ENCODE results near the gene MYCN.

MYCN gene

DNA sequence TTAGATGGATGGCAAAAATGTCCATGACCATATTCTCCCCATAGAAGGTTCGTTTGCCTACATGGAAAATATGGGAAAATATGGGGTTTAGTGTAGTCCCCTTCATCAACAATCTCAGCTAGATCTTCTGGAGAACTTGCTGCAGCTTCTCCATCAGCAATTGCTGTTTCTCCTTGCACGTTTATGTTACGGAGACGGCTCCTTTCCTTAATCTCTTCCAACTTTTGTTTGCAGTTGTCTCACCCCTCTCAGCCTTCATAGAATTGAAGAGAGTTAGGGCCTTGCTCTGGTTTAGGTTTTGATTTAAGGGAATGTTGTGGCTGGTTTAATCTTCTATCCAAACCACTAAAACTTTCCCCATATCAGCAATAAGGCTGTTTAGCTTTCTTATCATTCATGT is 28.9 kb downstream of the MYCN start:
- H3K4me1 ChIP-seq: no peaks in the 10 kb centered on the region
- no peaks in the 10 kb centered on the region for H3K27me3 ChIP-seq (ENCODE audit: control insufficient read depth, insufficient read depth, low read length)
- H3K36me3 ChIP-seq (ENCODE audit: control insufficient read depth, insufficient read depth, low read length): no peaks in the 10 kb centered on the region
- no peaks in the 10 kb centered on the region for H3K79me2 ChIP-seq
- TF ChIP-seq, protein P1, sequence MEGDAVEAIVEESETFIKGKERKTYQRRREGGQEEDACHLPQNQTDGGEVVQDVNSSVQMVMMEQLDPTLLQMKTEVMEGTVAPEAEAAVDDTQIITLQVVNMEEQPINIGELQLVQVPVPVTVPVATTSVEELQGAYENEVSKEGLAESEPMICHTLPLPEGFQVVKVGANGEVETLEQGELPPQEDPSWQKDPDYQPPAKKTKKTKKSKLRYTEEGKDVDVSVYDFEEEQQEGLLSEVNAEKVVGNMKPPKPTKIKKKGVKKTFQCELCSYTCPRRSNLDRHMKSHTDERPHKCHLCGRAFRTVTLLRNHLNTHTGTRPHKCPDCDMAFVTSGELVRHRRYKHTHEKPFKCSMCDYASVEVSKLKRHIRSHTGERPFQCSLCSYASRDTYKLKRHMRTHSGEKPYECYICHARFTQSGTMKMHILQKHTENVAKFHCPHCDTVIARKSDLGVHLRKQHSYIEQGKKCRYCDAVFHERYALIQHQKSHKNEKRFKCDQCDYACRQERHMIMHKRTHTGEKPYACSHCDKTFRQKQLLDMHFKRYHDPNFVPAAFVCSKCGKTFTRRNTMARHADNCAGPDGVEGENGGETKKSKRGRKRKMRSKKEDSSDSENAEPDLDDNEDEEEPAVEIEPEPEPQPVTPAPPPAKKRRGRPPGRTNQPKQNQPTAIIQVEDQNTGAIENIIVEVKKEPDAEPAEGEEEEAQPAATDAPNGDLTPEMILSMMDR (IDR thresholded peaks at IDR 0.05): no peak
- H2AFZ ChIP-seq: no peak overlapping the region
- no peak overlapping the region for H3K9ac ChIP-seq
- no peak overlapping the region for H3K4me2 ChIP-seq (ENCODE audit: low read length)
- no peak overlapping the region for H3K4me3 ChIP-seq (ENCODE audit: low read depth, low read length)
- no peak overlapping the region for H3K27ac ChIP-seq
- no peaks in the 10 kb centered on the region for H3K9me3 ChIP-seq (ENCODE audit: control insufficient read depth, low read length)

DNA sequence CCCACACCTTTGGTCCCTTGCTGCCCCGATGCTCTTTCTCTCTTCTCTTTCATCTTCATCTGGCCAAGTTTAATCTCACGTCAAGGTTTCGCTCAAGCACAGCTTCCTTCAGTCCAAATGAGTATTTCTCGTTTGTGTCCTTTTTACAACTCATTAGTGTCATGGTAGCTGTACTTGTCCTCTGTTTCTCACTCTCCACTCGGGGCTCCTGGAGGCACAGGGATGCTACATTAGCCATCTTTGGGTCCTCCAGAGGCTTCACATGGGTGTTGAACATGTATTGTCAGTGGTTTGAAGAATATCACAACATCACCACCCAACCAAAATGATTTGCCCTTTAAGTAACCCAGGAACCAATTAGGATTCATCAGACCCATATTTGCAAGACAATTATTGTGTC is 30.4 kb downstream of the MYCN start:
- Histone ChIP-seq H2AFZ (no peak overlapping the region), H3K36me3 (ENCODE audit: control insufficient read depth, insufficient read depth, low read length) (no peaks in the 10 kb centered on the region), H3K27me3 (ENCODE audit: control insufficient read depth, insufficient read depth, low read length) (no peaks in the 10 kb centered on the region), H3K79me2 (no peaks in the 10 kb centered on the region), H3K27ac (no peak overlapping the region), H3K4me1 (no peaks in the 10 kb centered on the region), H3K4me2 (ENCODE audit: low read length) (no peak overlapping the region), H3K9me3 (ENCODE audit: control insufficient read depth, low read length) (no peaks in the 10 kb centered on the region), H3K4me3 (ENCODE audit: low read depth, low read length) (no peak overlapping the region), H3K9ac (no peak overlapping the region)
- TF ChIP-seq, protein P1 (IDR thresholded peaks at IDR 0.05): no peak

DNA sequence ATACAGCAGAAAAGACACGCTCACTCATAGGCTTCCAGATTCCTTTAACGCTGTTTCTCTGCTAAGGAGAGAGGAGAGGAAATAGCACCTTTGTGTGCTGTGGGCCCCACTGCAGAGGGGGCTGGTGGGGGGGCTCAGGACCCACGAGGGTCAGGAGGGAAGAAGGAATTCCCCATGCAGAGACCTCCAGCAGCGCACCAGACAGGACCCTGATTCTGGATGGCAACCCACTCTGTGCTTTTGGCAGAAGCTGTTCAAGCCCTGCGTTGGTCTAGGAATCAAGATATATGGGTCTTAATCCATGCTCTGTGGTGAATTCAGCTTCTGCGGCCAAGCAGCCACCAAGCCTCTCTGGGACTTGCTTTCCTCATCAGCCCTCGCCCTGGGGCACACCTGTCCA is 31.0 kb downstream of the MYCN start:
- TF ChIP-seq, protein P1 (IDR thresholded peaks at IDR 0.05): no peak
- H3K4me2 ChIP-seq (ENCODE audit: low read length): no peak overlapping the region
- no peak overlapping the region for H3K4me3 ChIP-seq (ENCODE audit: low read depth, low read length)
- H3K36me3 ChIP-seq (ENCODE audit: control insufficient read depth, insufficient read depth, low read length): no peaks in the 10 kb centered on the region
- no peaks in the 10 kb centered on the region for H3K9me3 ChIP-seq (ENCODE audit: control insufficient read depth, low read length)
- no peaks in the 10 kb centered on the region for H3K79me2 ChIP-seq
- H3K27me3 ChIP-seq (ENCODE audit: control insufficient read depth, insufficient read depth, low read length): no peaks in the 10 kb centered on the region
- H3K27ac ChIP-seq: no peak overlapping the region
- no peak overlapping the region for H3K9ac ChIP-seq
- no peak overlapping the region for H2AFZ ChIP-seq
- no peaks in the 10 kb centered on the region for H3K4me1 ChIP-seq

DNA sequence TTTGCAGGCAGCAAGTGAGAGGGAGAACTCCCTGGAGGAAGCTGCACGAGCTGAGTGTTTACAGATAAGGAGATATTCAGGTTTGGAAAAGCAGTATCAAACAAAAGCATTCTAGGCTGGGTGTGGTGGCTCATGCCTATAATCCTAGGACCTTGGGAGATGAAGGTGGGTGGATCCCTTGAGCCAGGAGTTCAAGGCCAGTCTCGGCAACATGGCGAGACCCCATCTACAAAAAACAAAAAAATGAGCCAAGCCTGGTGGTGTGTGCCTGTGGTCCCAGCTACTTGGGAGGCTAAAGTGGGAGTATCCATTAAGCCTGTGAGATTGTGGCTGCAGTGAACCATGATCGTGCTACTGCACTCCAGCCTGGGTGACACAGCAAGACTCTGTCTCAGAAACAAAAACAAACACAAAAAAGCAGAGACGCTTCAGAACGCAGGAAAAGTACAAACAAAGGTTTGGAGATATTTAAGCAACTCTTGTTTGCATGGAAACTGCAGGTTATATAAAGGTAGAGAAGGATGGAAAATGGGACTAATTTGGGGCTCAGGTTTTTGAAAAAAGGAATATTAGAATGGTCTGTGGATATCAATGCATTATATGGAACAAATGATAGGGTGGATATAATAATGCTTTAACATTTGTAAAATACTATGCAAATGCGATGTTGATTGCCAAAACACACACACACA is 31.6 kb downstream of the MYCN start:
- Histone ChIP-seq H3K27me3 (ENCODE audit: control insufficient read depth, insufficient read depth, low read length) (no peaks in the 10 kb centered on the region), H3K4me2 (ENCODE audit: low read length) (no peak overlapping the region), H2AFZ (no peak overlapping the region), H3K9me3 (ENCODE audit: control insufficient read depth, low read length) (no peaks in the 10 kb centered on the region), H3K79me2 (no peaks in the 10 kb centered on the region), H3K9ac (no peak overlapping the region), H3K4me1 (no peaks in the 10 kb centered on the region), H3K36me3 (ENCODE audit: control insufficient read depth, insufficient read depth, low read length) (no peaks in the 10 kb centered on the region), H3K27ac (no peak overlapping the region), H3K4me3 (ENCODE audit: low read depth, low read length) (no peak overlapping the region)
- TF ChIP-seq, protein P1 (IDR thresholded peaks at IDR 0.05): no peak

All from parathyroid adenoma (tissue), 2 donors.